Calu3 (cell line): ENCODE results near the gene CLIC1. TPM values are rescaled to one million over a fixed set of nuclear protein-coding genes. Genes with fewer than 3 reads are reported as not detected.
A peak's percentile ranks its signal among the peaks of the same experiment; 100 is the strongest.

Experiments
- BruUV-seq: library from RNA; stranded (reverse); fragments of 400-500 nt; replicated peaks from 2 replicates; lab custom pipeline; 2021; lab: Mats Ljungman, UMichigan
- CTCF ChIA-PET: fragments of 300-600 bp; sonication (Branson Sonifier 250); formaldehyde crosslinking; loops from one replicate; lab custom pipeline; 2022; ENCODE audit warnings: antibody characterized with exemption; lab: Charles Lee
- DNase-seq: peaks from one replicate; pipeline ENCODE4 v3.0.0; 2022
- H3K27ac Mint-ChIP-seq: one replicate; pipeline ENCODE4 v1.8.0; 2022; ENCODE audit warnings: mixed read lengths; ENCODE audit not compliant: unreplicated experiment
- H3K27me3 Mint-ChIP-seq: one replicate; pipeline ENCODE4 v1.8.0; 2022; ENCODE audit warnings: mixed read lengths; ENCODE audit not compliant: unreplicated experiment
- H3K36me3 Mint-ChIP-seq: one replicate; pipeline ENCODE4 v1.8.0; 2022; ENCODE audit warnings: mild to moderate bottlenecking, moderate library complexity, mixed read lengths; ENCODE audit not compliant: insufficient read depth, unreplicated experiment
- H3K4me1 Mint-ChIP-seq: one replicate; pipeline ENCODE4 v1.8.0; 2022; ENCODE audit warnings: mild to moderate bottlenecking, low read depth, mixed read lengths; ENCODE audit not compliant: unreplicated experiment
- H3K4me3 Mint-ChIP-seq: one replicate; pipeline ENCODE4 v1.8.0; 2022; ENCODE audit warnings: mild to moderate bottlenecking, low read depth, moderate library complexity, mixed read lengths; ENCODE audit not compliant: unreplicated experiment
- H3K9me3 Mint-ChIP-seq: one replicate; pipeline ENCODE4 v1.8.0; 2022; ENCODE audit warnings: low read depth, mixed read lengths; ENCODE audit not compliant: unreplicated experiment
- intact Hi-C: fragments of 100-400 bp; cut with micrococcal nuclease; formaldehyde crosslinking; loops from one replicate; pipeline ENCODE4 v1.10.0; 2022; ENCODE audit not compliant: unreplicated experiment
- total RNA-seq: library from RNA; stranded (reverse); gene quantifications from 2 replicates; pipeline ENCODE4 v1.2.3, GENCODE V29; 2022
- TF ChIP-seq, protein P1 (sequence below): fragments of 200-600 bp; IDR thresholded peaks from one replicate; pipeline ENCODE4 v1.8.0; 2022; ENCODE audit warnings: antibody characterized with exemption; ENCODE audit not compliant: unreplicated experiment

The CLIC1 gene
- total RNA-seq, 1 experiment from 2014 or later = 943 TPM

DNA sequence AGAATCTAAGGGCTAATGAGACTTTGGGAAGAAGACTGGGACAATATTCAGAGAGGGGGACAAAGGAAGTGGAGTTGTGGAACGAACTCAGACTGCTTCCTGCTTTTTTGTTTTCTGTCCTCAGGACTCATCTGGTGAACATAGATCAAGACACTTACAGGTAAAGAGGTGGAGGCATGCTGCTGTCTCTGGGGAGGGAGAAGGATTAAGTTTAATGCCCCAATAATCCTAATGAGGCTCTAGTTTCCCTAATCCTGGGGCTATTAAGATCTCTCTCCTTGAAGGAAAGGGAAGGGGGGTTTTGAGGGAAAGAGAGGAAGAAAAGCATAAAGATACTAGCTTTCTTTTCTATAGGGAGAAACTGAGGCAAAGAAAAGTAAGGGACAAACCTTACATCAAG lies 8.1 kb upstream of the CLIC1 start:
- peaks cover 22% of the 10 kb centered on the region for H3K4me1 Mint-ChIP-seq
- peaks cover 81% of the 10 kb centered on the region for H3K36me3 Mint-ChIP-seq
- no TSS peak for BruUV-seq
- no peak overlapping the region for H3K27ac Mint-ChIP-seq
- H3K9me3 Mint-ChIP-seq = no peaks in the 10 kb centered on the region
- TF ChIP-seq, protein P1, sequence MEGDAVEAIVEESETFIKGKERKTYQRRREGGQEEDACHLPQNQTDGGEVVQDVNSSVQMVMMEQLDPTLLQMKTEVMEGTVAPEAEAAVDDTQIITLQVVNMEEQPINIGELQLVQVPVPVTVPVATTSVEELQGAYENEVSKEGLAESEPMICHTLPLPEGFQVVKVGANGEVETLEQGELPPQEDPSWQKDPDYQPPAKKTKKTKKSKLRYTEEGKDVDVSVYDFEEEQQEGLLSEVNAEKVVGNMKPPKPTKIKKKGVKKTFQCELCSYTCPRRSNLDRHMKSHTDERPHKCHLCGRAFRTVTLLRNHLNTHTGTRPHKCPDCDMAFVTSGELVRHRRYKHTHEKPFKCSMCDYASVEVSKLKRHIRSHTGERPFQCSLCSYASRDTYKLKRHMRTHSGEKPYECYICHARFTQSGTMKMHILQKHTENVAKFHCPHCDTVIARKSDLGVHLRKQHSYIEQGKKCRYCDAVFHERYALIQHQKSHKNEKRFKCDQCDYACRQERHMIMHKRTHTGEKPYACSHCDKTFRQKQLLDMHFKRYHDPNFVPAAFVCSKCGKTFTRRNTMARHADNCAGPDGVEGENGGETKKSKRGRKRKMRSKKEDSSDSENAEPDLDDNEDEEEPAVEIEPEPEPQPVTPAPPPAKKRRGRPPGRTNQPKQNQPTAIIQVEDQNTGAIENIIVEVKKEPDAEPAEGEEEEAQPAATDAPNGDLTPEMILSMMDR = no peak
- no peak overlapping the region for H3K4me3 Mint-ChIP-seq
- CTCF ChIA-PET = no interaction called here
- intact Hi-C loops = no loop called here
- no peaks in the 10 kb centered on the region for H3K27me3 Mint-ChIP-seq
- DNase-seq = no peak

DNA sequence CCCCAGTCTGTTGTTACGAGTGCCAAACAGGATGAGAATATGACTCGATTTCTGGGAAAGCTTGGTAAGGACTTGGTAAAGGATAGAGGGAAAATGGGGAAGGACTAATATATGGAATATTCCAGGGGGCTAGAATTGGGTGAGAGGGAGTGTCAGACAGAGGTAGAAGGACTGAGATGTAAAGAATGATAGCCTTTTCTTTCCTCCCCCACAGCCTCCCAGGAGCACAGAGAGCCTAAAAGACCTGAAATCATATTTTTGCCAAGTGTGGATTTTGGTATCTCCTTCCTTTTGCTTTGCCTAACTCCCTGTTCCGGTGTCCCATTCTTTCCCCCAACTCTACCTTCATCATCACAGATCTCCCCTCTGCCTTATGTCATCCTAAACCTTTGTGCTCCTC lies 6.6 kb upstream of the CLIC1 start:
- no peak overlapping the region for H3K27ac Mint-ChIP-seq
- no peaks in the 10 kb centered on the region for H3K27me3 Mint-ChIP-seq
- intact Hi-C loops = no loop called here
- TF ChIP-seq, protein P1 = no peak
- CTCF ChIA-PET = interaction anchor here (0.7 kb wide), 1 partner anchor 155 kb away, joined by 3 read pairs; no protein-coding TSS in a partner anchor
- peaks cover 38% of the 10 kb centered on the region for H3K4me1 Mint-ChIP-seq
- H3K36me3 Mint-ChIP-seq = peaks cover 85% of the 10 kb centered on the region
- no peaks in the 10 kb centered on the region for H3K9me3 Mint-ChIP-seq
- no TSS peak for BruUV-seq
- no peak for DNase-seq
- no peak overlapping the region for H3K4me3 Mint-ChIP-seq

DNA sequence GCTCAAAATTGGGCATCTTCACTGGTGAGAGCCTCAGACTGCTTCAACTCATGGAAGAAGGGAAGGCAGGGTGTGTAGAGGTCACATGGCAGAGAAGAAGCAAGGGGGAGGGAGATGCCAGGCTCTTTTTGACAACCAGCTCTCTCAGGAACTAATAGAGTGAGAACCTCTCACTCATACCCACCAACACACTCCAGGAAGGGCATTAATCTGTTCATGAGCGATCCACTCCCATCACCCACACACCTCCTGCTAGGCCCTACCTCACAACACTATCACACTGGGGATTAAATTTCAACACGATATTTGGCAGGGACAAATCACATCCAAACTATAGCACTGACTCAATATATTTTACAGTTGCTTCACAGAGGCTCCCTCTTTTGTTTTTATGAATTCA lies 5.5 kb upstream of the CLIC1 start:
- no peaks in the 10 kb centered on the region for H3K27me3 Mint-ChIP-seq
- CTCF ChIA-PET = interaction anchor here (4.8 kb wide), 1 partner anchor 28 kb away, joined by 40 read pairs; no protein-coding TSS in a partner anchor
- H3K9me3 Mint-ChIP-seq = no peaks in the 10 kb centered on the region
- TF ChIP-seq, protein P1 = no peak
- intact Hi-C loops = no loop called here
- H3K27ac Mint-ChIP-seq = peak overlapping the region; percentile 94
- BruUV-seq = no TSS peak
- DNase-seq = no peak
- H3K4me3 Mint-ChIP-seq = peak overlapping the region; percentile 98
- peaks cover 89% of the 10 kb centered on the region for H3K36me3 Mint-ChIP-seq
- peaks cover 49% of the 10 kb centered on the region for H3K4me1 Mint-ChIP-seq

DNA sequence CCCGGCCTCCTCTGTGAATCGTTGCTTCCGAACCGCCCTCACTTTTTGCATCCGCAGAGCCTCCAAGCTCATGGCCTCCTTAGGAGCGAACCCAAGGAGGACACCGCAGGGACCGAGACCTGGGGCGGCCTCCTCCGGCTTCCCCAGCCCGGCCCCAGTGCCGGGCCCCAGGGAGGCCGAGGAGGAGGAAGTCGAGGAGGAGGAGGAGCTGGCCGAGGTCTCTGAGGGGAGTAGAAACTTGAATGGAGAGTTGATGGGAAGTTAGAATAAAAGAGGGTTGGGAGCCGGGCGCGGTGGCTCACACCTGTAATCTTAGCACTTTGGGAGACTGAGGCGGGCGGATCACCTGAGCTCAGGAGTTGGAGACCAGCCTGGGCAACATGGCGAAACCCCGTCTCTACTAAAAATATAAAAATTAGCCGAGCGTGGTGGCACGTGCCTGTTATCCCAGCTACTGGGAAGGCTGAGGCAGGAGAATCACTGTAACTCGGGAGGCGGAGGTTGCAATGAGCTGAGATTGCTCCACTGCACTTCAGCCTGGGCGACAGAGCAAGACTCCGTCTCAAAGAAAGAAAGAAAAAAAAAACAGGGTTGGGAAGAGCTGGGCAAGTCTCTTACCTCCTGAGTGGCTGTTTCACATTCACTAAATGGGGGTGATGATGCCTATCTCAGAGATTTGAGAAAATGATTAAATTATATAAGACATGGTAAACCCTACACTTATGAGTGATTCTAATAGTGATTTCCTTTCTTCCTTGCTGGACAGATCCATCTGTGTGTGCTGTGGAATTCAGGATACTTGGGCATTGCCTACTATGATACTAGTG lies 4.3 kb upstream of the CLIC1 start:
- TSS peak; percentile 36 for BruUV-seq
- H3K27me3 Mint-ChIP-seq = no peaks in the 10 kb centered on the region
- H3K4me3 Mint-ChIP-seq = peak overlapping the region; percentile 98
- H3K36me3 Mint-ChIP-seq = peaks cover 92% of the 10 kb centered on the region
- intact Hi-C loops = no loop called here
- CTCF ChIA-PET = interaction anchor here (0.6 to 4.8 kb wide), 16 partner anchors 10 to 232 kb away, joined by 3 to 49 read pairs (median 4); partner anchors contain the start of genes ABHD16A, CFB, DDAH2 and DXO
- no peaks in the 10 kb centered on the region for H3K9me3 Mint-ChIP-seq
- peak; percentile 69 for DNase-seq
- TF ChIP-seq, protein P1 = no peak
- peak overlapping the region; percentile 94 for H3K27ac Mint-ChIP-seq
- H3K4me1 Mint-ChIP-seq = peaks cover 51% of the 10 kb centered on the region
